ENCODE measurements around the gene CACNA1I. TPM values are rescaled to one million over a fixed set of nuclear protein-coding genes. Genes with fewer than 3 reads are reported as not detected.

CACNA1I gene
- total and polyA plus RNA-seq, 10 donors = 0.24 to 4.1 (median 1.1) TPM

DNA sequence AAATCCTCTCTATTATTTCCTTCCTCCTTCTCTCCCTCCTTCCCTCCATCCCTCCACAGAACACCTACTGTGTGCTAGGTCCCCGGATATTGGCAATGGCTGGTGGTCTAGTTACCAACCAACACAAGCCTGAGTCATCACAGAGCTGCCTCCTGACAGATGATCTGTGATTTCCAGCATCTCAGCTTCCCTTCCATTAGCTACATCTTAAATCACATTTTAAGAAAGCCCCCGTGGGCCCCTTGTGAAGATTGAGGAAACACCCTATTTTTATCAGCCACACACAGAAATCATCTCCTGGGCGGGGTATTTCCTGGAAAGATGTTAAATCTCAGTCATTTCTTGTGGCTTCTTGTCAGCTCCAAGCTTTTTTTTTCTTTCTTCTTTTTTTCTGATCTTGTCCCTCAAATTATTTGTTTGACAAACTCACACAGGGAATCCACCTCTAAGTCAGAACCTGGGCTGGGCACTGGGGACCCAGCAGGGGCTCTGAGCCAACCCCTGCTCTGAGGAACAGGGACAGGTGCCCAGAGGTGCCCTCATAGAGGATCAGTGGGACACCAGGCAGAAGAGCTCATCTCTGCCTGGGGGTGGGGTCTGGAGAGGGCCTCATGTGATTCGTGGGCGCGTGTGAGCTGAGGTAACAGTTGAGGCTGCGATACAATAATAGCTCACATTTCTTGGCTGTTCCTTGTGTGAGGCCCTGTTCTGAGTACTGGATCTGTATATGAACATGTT is 42.4 kb downstream of the CACNA1I start:
- H3K4me1 ChIP-seq = peaks cover 0 to 4% (median 0%) of the 10 kb centered on the region in 6 donors
- H3K27me3 ChIP-seq (replicated peaks in 1 of 7) = peaks cover 0 to 81% (median 5%) of the 10 kb centered on the region in 7 donors
- no peaks in the 10 kb centered on the region for H3K36me3 ChIP-seq
- WGBS, 5 donors = 62 to 68% (median 66%) methylated on average over 7 of the region's 7 CpGs
- no peak overlapping the region for H3K27ac ChIP-seq
- no peak for DNase-seq
- intact Hi-C loops (cut with DNase I; ENCODE audit: low total_unique reads) = no loop called here
- no peak overlapping the region for H3K4me3 ChIP-seq
- H3K9me3 ChIP-seq = peaks cover 0 to 12% (median 5%) of the 10 kb centered on the region in 8 donors
- no peak for TF ChIP-seq POLR2A (IDR thresholded peaks at IDR 0.05)
- no peak for TF ChIP-seq POLR2AphosphoS5 (IDR thresholded peaks at IDR 0.05)
- no peak for TF ChIP-seq CTCF (IDR thresholded peaks at IDR 0.05 in 8 of 11, conservative IDR thresholded peaks at IDR 0.05 in 3 of 11)

GRCh38 chr22:39613549-39613921 is 43.0 kb downstream of the CACNA1I start:
- H3K27me3 ChIP-seq (replicated peaks in 1 of 7) = peaks cover 0 to 81% (median 9%) of the 10 kb centered on the region in 7 donors
- no peak overlapping the region for H3K4me3 ChIP-seq
- intact Hi-C loops (cut with DNase I; ENCODE audit: low total_unique reads) = no loop called here
- H3K9me3 ChIP-seq = peaks cover 0 to 12% (median 5%) of the 10 kb centered on the region in 8 donors
- 91 to 97% (median 94%) methylated on average over 8 to 10 of the region's 10 CpGs for WGBS, 5 donors
- TF ChIP-seq POLR2A (IDR thresholded peaks at IDR 0.05) = no peak
- TF ChIP-seq CTCF (IDR thresholded peaks at IDR 0.05 in 8 of 11, conservative IDR thresholded peaks at IDR 0.05 in 3 of 11) = no peak
- no peak for TF ChIP-seq POLR2AphosphoS5 (IDR thresholded peaks at IDR 0.05)
- no peaks in the 10 kb centered on the region for H3K36me3 ChIP-seq
- H3K27ac ChIP-seq = no peak overlapping the region
- DNase-seq = peak; percentile 54
- H3K4me1 ChIP-seq = peaks cover 0 to 4% (median 0%) of the 10 kb centered on the region in 6 donors

DNA sequence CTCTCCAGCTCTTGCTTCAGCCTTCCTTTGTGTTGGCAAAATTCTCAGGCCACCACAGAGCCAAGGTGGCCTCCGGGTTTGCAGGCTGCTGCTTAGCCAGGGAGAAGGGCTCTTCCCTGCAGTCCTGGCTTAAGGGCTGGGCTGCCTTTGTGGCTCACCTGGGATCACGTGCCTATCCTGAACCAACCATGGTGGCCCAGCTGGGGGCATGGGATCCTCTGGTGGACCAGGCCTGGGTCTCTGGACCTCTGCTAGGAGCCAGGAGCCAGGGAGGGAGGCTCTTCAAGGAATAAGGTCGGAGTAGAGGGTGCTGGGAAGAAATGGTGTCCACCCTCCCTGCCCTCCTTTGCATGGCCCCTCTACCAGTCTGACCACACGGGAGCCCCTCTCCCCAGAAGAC is 43.9 kb downstream of the CACNA1I start:
- WGBS, 5 donors = 34 to 67% (median 52%) methylated on average over 3 to 4 of the region's 4 CpGs
- Histone ChIP-seq H3K27me3 (replicated peaks in 1 of 7) (peaks cover 0 to 84% (median 14%) of the 10 kb centered on the region in 7 donors), H3K4me1 (peaks cover 0 to 4% (median 0%) of the 10 kb centered on the region in 6 donors), H3K27ac (no peak overlapping the region), H3K4me3 (no peak overlapping the region), H3K9me3 (peaks cover 0 to 12% (median 5%) of the 10 kb centered on the region in 8 donors), H3K36me3 (no peaks in the 10 kb centered on the region)
- intact Hi-C loops (cut with DNase I; ENCODE audit: low total_unique reads) = no loop called here
- no peak for TF ChIP-seq POLR2AphosphoS5 (IDR thresholded peaks at IDR 0.05)
- peak; percentile 51 for DNase-seq

GRCh38 chr22:39616051-39616450 is 45.5 kb downstream of the CACNA1I start:
- no peak for DNase-seq
- Histone ChIP-seq H3K27me3 (replicated peaks in 1 of 7) (peaks cover 0 to 83% (median 14%) of the 10 kb centered on the region in 7 donors), H3K27ac (no peak overlapping the region), H3K4me3 (no peak overlapping the region), H3K9me3 (peaks cover 0 to 12% (median 5%) of the 10 kb centered on the region in 8 donors), H3K36me3 (no peaks in the 10 kb centered on the region), H3K4me1 (peaks cover 0 to 4% (median 0%) of the 10 kb centered on the region in 6 donors)
- 69 to 89% (median 76%) methylated on average over 6 to 9 of the region's 9 CpGs for WGBS, 5 donors
- intact Hi-C loops (cut with DNase I; ENCODE audit: low total_unique reads) = no loop called here
- TF ChIP-seq POLR2AphosphoS5 (IDR thresholded peaks at IDR 0.05) = no peak
- TF ChIP-seq POLR2A (IDR thresholded peaks at IDR 0.05) = no peak
- TF ChIP-seq CTCF (IDR thresholded peaks at IDR 0.05 in 8 of 11, conservative IDR thresholded peaks at IDR 0.05 in 3 of 11) = no peak

All from spleen (tissue), 11 donors.